ENCODE results near the gene PILRA. TPM values are rescaled to one million over a fixed set of nuclear protein-coding genes. Genes with fewer than 3 reads are reported as not detected.

The PILRA gene
- total and polyA plus RNA-seq, 10 of the 15 experiments (the other 5 are each of a cell fraction or from before 2014, with no cell fraction given): 6.6 to 43.3 (median 11.5) TPM

DNA sequence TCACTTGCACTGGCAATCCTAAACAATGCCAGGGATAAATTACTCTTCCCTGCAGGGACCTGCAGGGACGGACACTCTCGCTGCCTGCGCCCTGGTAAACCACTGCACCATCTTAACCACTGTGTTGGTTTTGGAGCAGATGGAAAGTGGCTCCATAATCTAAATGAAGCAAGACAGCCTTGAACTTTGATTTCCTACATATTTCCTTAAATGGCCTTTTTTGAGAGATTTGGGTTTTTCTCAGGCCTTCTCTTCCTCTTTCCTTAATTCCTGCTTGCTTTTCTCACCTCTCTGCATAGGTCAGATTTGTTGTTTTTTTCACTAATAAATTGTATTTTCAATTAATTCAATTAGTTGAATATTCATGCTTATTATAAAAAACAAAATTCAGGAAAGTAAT, 2.8 kb downstream of the PILRA start:
- TF ChIP-seq NKRF (conservative IDR thresholded peaks at IDR 0.05) (no peak), ASH2L (IDR thresholded peaks at IDR 0.05; ENCODE audit: borderline replicate concordance, low read depth) (no peak), NRF1 (conservative IDR thresholded peaks at IDR 0.05; ENCODE audit: low read depth, low read length) (no peak), FOXM1 (IDR thresholded peaks at IDR 0.05; ENCODE audit: low read depth, low read length) (no peak), USF1 (IDR thresholded peaks at IDR 0.05; ENCODE audit: borderline replicate concordance, extremely low read length, insufficient read depth, low read depth, low read length) (no peak), ZNF207 (IDR thresholded peaks at IDR 0.05; ENCODE audit: borderline replicate concordance) (no peak), TARDBP (IDR thresholded peaks at IDR 0.05; ENCODE audit: borderline replicate concordance) (no peak), RAD51 (IDR thresholded peaks at IDR 0.05) (no peak), PML (IDR thresholded peaks at IDR 0.05; ENCODE audit: low read length) (no peak), MYB (IDR thresholded peaks at IDR 0.05; ENCODE audit: borderline replicate concordance, low read depth, low read length) (no peak), IKZF1 (conservative IDR thresholded peaks at IDR 0.05) (no peak), BHLHE40 (IDR thresholded peaks at IDR 0.05; ENCODE audit: borderline replicate concordance in 1 of 2, low read depth in 2 of 2, low read length in 1 of 2) (no peak), CEBPB (IDR thresholded peaks at IDR 0.05; ENCODE audit: borderline replicate concordance in 1 of 2, low read depth in 2 of 2, low read length in 2 of 2) (no peak), GATAD2B (conservative IDR thresholded peaks at IDR 0.05; ENCODE audit: low read depth) (no peak), SP1 (IDR thresholded peaks at IDR 0.05; ENCODE audit: low read depth, low read length) (no peak), HCFC1 (IDR thresholded peaks at IDR 0.05; ENCODE audit: low read length) (no peak)
- TF ChIP-seq, protein P1, sequence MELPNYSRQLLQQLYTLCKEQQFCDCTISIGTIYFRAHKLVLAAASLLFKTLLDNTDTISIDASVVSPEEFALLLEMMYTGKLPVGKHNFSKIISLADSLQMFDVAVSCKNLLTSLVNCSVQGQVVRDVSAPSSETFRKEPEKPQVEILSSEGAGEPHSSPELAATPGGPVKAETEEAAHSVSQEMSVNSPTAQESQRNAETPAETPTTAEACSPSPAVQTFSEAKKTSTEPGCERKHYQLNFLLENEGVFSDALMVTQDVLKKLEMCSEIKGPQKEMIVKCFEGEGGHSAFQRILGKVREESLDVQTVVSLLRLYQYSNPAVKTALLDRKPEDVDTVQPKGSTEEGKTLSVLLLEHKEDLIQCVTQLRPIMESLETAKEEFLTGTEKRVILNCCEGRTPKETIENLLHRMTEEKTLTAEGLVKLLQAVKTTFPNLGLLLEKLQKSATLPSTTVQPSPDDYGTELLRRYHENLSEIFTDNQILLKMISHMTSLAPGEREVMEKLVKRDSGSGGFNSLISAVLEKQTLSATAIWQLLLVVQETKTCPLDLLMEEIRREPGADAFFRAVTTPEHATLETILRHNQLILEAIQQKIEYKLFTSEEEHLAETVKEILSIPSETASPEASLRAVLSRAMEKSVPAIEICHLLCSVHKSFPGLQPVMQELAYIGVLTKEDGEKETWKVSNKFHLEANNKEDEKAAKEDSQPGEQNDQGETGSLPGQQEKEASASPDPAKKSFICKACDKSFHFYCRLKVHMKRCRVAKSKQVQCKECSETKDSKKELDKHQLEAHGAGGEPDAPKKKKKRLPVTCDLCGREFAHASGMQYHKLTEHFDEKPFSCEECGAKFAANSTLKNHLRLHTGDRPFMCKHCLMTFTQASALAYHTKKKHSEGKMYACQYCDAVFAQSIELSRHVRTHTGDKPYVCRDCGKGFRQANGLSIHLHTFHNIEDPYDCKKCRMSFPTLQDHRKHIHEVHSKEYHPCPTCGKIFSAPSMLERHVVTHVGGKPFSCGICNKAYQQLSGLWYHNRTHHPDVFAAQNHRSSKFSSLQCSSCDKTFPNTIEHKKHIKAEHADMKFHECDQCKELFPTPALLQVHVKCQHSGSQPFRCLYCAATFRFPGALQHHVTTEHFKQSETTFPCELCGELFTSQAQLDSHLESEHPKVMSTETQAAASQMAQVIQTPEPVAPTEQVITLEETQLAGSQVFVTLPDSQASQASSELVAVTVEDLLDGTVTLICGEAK (IDR thresholded peaks at IDR 0.05; ENCODE audit: borderline replicate concordance): no peak
- no peaks in the 10 kb centered on the region for H3K27me3 ChIP-seq (replicated peaks in 1 of 2; ENCODE audit: control insufficient read depth in 2 of 2, insufficient read depth in 2 of 2, low read length in 1 of 2)
- H3K79me2 ChIP-seq (ENCODE audit: control insufficient read depth, insufficient read depth, low read length): peaks cover 22% of the 10 kb centered on the region
- H3K4me2 ChIP-seq (ENCODE audit: control insufficient read depth, insufficient read depth): no peak overlapping the region
- intact Hi-C loops (cut with micrococcal nuclease; ENCODE audit: unreplicated experiment) (no loop called here), in situ Hi-C loops (cut with MboI) (no loop called here)
- ChIA-PET CTCF (interaction anchor here (0.6 to 10.0 kb wide), 3 partner anchors 31 to 93 kb away, joined by 3 to 134 read pairs (median 12); no protein-coding TSS in a partner anchor), RAD21 (ENCODE audit: unreplicated experiment) (interaction anchor here (0.8 to 4.8 kb wide), 8 partner anchors 9 to 53 kb away, joined by 3 to 89 read pairs (median 19); partner anchors contain the start of genes MEPCE and ZCWPW1), SMC1A (ENCODE audit: uncharacterized antibody, unreplicated experiment) (interaction anchor here (0.7 to 3.9 kb wide), 10 partner anchors 8 to 39 kb away, joined by 3 to 65 read pairs (median 12); no protein-coding TSS in a partner anchor), POLR2A (interaction anchor here (0.6 to 3.7 kb wide), 9 partner anchors 10 to 312 kb away, joined by 3 to 30 read pairs (median 7); partner anchors contain the start of gene ZCWPW1)
- ATAC-seq (no peak), DNase-seq (ENCODE audit: low read depth, low spot score) (no peak), FAIRE-seq (peak; percentile 23)
- H3K4me3 ChIP-seq: peak overlapping the region; percentile 61
- peaks cover 21% of the 10 kb centered on the region for H3K4me1 ChIP-seq (ENCODE audit: control insufficient read depth, insufficient read depth, low read length)
- H3K9me3 ChIP-seq (replicated peaks; ENCODE audit: control insufficient read depth, insufficient read depth, low read length): no peaks in the 10 kb centered on the region
- no peaks in the 10 kb centered on the region for H3K36me3 ChIP-seq (ENCODE audit: control insufficient read depth in 2 of 2, insufficient read depth in 2 of 2, low read length in 1 of 2)
- no TSS peak for BruUV-seq (replicated peaks)
- no peak overlapping the region for H3K27ac ChIP-seq (ENCODE audit: control insufficient read depth, insufficient read depth)
- no peak overlapping the region for H3K9ac ChIP-seq (ENCODE audit: control insufficient read depth, insufficient read depth, low read length)
- no peaks in the 10 kb centered on the region for H4K20me1 ChIP-seq (ENCODE audit: control insufficient read depth, insufficient read depth)
- 99% methylated on average over 3 of the region's 3 CpGs for WGBS (ENCODE audit: insufficient coverage, insufficient replicate concordance, low lambda C conversion rate, missing lambda C conversion rate)
- H2AFZ ChIP-seq (ENCODE audit: control insufficient read depth, low read depth, low read length): no peak overlapping the region
